Neural progenitor cell (in vitro differentiated cells): ENCODE data around the gene PGLYRP4.

Source experiments
- CTCF ChIP-seq: fragments of 200-600 bp; sonication (generic); IDR thresholded peaks from 2 replicates; pipeline ENCODE4 v1.5.1; 2017; ENCODE audit warnings: antibody characterized with exemption, mild to moderate bottlenecking
- EZH2 ChIP-seq: fragments of 200-600 bp; sonication (generic); IDR thresholded peaks from 2 replicates; pipeline ENCODE4 v1.6.1; 2017; ENCODE audit warnings: antibody characterized with exemption, mild to moderate bottlenecking, moderate library complexity
- EZH2phosphoT487 ChIP-seq: fragments of 200-600 bp; sonication (generic); IDR thresholded peaks from 2 replicates; pipeline ENCODE4 v1.6.1; 2017; ENCODE audit warnings: antibody characterized with exemption

GRCh38 chr1:153341431-153341934 is 7.2 kb downstream of the PGLYRP4 start:
- TF ChIP-seq CTCF (no peak), EZH2 (no peak), EZH2phosphoT487 (no peak)
